RKO (cell line): ENCODE data around the gene MORN4.
"Not testable (repeated sequence)": the region's sequence is repeated elsewhere in the genome, so short reads cannot be mapped to it uniquely, and the experiment has no call there.

ENCODE experiments used
- DNase-seq: peaks from one replicate; pipeline ENCODE4 v3.0.0-alpha.2; 2016; ENCODE audit warnings: low spot score

MORN4 gene

DNA sequence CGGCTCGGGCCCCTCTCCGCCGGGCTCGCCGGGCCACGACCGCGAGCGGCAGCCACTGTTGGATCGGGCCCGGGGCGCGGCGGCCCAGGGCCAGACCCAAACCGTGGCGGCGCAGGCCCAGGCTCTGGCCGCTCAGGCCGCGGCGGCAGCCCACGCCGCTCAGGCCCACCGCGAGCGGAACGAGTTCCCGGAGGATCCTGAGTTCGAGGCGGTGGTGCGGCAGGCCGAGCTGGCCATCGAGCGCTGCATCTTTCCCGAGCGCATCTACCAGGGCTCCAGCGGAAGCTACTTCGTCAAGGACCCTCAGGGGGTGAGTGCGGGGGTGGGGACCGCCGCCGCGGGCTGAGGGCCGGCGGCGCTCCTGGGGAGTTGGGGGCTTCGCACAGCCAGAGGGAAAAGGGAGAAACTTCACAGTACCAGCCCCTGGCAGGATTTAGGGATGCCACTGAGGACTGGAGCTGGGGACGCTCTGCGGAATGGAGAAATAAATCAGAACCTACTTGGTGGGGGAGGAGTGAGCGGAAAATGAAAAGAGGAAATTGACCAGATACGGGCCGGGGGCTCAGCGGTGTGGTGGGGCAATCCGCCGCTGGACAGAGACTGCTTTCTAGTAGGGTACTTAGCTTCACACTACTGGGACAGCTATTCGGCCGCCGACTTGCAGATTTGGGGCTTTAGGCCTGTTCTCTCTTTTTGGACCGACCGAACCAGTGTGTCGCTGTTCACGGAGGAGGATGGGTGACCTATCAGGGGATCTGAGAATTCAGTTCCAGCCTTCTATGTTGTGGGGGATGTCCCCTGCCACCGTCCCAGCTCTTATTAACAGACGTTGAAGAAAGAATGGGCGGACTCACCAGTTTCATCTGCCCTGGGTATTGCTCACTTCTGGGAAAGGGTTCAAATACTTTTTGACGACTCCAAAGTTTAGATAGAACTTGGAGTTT is 7.8 kb upstream of the MORN4 start:
- peak; percentile 70 for DNase-seq

DNA sequence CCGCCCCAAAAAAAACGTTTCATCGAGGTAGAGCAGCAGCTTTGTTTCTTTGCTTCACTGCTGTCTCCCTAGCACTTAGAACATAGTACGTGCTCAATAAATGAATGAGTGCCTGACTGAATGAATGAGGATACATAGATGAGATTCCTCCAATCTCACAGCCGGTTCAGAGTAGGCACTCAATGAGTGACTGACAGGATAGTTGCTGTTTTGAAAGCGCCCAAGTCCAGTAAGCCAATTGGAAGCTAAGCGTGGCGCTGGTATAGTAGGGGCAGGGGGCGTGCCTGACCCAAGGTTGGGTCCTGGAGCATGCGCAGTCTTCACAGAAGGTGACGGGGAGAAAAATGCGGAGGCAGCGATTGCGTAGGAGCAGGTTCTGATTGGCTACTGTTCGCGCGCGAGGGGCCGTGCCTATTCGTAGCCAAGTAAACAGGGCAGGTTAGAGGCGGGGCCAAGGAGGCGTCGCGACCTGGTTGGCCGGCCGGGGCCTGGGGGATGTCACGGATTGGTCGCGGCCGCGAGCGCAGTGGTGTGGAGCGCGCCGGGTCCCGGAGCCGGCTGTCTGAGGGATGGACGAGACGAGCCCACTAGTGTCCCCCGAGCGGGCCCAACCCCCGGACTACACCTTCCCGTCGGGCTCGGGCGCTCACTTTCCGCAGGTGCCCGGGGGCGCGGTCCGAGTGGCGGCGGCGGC is 7.0 kb upstream of the MORN4 start, which contains the start of gene PI4K2A:
TSS of gene PI4K2A (plus strand) at position 498 of the 694 bp plus-strand sequence. CDS start at position 570, 72 bp downstream.
- peak; percentile 99 for DNase-seq

DNA sequence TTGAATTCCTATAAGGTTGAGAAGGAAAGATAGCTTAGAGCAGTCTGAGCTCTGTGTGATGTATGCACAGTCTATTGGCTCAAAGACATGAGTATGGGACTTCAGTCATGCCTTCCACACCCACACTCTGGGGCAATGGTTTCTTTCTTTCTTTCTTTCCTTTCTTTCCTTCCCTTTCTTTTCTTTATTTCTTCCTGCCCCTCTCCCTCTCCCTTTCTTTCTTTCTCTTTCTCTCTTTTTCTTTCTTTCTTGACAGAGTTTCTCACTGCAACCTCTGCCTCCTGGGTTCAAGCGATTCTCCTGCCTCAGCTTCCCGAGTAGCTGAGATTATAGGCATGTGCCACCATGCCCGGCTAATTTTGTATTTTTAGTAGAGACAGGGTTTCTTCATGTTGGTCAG is 5.8 kb upstream of the MORN4 start:
- DNase-seq, result not testable (repeated sequence)

DNA sequence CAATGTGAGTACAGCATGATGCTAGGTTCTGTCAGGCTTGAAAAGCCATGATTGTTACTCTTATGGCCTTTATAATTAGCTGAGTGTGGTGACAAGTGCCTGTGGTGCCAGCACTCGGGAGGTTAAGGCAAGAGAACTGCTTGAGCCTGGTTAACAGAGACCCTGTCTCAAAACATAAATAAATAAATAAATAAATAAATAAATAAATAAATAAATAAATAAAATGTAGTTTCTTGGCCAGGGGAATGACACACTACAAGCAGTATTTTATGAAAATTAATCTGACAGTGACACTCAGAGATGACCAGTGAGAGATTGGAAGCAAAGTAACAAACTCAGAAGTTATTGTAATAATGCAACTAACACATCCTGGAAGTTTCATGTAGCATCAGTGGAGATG is 2.3 kb upstream of the MORN4 start:
- no peak for DNase-seq

DNA sequence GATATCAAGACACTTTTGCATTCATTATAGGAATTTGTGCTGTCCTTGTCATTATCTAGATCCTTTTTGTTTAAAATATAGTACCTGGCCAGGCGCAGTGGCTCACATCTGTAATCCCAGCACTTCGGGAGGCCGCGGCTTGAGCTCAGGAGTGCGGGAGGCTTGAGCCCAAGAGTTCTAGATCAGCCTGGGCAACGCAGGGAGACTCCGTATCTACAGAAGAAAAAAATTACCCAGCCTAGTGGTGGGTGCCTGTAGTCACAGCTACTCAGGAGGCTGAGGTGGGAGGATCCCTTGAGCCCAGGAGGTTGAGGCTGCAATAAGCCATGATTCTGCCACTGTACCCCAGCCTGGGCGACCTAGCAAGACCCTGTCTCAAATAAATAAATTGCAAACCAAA is 621 bp upstream of the MORN4 start:
- DNase-seq, result peak; percentile 75

DNA sequence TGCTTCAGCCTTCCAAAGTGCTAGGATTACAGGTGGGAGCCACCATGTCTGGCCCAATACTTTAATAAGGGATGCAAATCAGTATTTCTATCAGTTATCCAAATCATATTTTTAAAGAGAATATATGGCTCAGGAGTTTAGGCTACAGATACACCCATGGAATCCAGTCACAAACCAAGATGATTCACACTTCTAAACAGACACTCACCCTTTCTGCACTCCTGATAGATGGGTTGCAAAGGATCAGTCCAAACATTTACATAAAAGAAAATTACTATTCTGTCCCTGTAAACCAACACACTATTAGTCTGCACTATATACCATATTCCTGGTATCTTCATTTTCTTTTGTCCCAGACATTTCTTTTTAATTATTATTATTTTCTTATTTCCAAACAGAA is 2.2 kb downstream of the MORN4 start:
- DNase-seq, result no peak

DNA sequence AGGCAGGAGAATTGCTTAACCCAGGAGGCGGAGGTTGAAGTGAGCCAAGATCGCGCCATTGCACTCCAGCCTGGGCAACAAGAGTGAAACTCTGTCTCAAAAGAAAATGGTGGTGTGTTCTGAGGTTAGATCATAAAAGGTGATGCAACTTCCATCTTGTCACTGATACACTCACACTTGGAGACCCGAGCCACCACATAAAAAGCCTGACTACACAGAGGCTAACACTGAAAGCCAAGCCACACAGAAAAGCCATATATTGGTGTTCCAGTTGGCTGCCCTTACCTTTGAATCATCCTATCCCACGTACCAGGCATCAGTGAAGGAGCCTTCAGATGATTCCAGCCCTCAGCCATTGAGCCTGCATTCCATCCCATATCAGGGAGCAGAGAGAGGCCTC is 4.0 kb downstream of the MORN4 start:
- DNase-seq, result no peak

DNA sequence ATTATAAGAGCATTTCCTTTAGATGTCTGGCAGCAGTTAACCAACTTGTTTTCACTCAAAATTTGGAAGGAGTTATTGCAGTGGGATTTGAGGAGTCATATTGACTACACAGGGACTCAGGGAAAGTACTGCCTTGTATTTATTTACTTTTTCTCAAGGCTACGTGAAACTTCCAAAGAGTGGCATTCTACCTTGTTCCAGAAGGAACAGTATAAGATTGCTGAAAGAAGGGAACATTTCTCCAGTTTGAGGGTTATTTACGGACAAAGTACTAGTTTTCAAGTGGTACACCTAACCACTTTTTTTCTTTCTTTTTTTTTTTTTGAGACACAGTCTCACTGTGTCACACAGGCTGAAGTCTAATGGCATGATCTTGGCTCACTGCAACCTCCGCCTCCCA is 5.1 kb downstream of the MORN4 start:
- DNase-seq, result no peak

DNA sequence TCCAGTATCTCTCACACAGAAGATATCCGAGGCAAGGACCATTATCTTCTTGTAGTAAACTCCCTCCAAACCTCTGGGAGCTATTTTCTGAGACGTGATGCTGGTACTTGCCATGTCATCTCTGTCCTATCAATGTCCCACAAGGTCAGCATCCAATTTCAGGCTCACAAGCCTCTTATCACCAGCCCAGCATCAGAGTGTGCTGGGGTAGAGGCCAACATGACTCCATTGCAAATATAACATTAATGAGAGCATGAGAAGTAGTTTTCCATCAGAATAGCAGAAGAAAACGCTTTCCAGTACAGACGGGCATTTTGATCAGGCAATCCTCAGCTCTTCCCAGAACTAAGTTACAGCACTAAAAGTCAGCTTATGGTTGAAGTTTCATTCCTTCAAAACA is 5.6 kb downstream of the MORN4 start:
- no peak for DNase-seq

DNA sequence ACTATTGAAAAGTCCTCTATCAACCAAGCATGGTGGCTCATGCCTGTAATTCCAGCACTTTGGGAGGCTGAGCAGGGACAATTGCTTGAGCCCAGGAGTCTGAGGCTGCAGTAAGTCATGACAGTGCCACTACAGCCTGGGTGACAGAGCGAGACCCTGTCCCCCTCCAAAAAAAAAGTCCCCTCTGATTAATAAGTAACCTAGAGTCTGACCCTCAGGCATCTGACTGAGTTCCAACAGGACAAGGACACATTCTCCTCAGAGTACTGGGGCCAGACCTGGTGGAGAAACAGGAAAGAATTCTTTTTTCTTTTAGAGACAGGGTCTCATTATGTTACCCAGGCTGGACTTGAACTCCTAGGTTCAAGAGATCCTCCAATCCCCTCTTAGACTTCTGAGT is 10.0 kb downstream of the MORN4 start:
- DNase-seq, result no peak

DNA sequence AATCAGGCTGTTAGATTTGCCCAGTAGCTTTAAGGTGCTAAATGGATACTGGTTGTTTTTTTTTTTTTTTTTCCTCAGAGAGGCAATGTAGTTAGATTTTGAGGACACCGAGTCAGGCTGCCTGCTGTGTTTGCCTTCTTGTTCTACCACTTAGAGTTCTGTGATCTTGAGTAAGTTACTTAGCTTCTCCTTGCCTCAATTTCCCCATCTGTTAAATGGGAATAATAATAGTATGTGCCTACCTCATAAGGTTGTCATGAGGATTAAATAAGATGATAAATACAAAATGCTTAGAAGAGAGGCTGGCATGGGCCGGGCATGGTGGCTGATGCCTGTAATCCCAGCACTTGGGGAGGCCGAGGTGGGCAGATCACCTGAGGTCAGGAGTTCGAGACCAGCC is 14.6 kb downstream of the MORN4 start:
- DNase-seq, result no peak

DNA sequence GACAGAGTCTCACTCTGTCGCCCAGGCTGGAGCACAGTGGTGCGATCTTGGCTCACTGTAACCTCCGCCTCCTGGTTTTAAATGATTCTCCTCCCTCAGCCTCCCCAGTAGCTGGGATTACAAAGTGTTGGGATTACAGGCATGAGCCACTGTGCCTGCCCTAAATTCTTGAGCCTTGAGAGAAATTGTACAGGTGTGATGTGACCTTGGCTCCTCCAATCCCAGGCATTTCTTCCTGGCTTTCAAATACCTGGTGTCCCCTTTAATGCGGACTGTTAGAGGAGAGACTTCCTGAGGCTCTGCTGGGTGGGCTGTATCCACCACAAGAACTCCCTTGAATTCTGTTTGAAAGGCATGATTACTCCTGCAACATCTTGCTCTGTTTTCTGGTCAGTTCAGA is 15.0 kb downstream of the MORN4 start:
- no peak for DNase-seq

DNA sequence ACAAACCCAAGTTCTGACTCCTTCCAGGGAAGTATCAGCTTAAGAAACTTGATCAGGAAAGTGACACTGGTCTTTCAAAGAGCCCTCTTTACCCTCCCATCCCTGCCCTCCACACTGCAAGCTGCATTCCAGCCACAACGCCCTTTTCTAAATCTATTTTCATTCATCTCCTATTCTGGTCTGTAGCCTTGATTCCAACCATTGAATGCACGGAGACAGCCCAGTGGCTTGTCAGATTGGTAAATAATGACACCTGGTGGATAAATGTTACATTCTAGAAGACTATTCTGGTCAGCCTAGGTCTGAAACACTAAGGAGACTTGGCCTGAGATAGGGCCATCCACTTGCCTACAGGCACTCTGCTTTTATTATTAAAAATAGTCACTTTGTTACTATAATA is 20.9 kb downstream of the MORN4 start:
- DNase-seq, result peak; percentile 55

DNA sequence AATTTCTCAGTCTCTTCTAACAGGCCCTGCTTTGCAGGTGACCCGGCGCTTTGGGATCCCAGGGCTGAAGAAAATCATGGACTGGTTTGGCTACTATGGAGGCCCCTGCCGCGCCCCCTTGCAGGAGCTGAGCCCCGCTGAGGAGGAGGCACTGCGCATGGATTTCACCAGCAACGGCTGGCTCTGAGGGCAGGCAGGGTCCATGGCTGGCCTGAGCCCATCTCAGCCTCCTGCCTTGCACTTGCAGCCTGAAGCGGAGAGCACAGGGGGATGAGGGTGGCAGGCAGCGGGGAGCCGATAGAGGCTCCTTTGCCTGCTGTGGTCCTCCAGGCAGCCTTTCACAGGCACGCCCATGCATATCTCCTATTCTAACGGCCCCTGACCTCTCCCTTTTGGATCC is 21.8 kb downstream of the MORN4 start:
- no peak for DNase-seq

DNA sequence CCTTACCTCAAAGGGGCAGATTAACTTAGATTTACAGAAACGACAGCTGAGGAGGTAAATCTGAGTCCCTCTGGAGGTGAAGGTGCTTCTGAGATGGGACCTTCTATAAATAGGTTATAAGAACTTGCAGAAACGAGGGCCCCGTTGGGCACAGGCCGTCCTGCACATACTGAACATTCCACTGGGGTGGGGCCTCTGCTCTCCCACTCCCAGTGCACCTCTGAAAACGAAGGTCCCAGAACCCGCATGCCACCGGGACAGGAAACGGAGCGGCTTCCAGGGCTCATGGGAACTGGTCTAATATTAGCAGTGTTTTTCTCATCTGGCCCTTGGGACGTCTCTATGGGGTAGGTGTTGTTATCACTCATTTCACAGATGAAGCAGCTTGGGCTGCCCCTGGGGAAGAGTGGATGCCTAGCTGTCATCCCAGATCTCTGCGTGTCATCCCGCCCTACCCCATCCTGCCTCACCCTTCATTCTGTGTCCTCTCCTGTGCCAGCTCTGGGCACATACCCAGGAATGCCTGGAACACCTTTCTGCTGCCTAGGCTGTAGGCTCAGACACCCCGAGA is 24.2 kb downstream of the MORN4 start:
- no peak for DNase-seq

DNA sequence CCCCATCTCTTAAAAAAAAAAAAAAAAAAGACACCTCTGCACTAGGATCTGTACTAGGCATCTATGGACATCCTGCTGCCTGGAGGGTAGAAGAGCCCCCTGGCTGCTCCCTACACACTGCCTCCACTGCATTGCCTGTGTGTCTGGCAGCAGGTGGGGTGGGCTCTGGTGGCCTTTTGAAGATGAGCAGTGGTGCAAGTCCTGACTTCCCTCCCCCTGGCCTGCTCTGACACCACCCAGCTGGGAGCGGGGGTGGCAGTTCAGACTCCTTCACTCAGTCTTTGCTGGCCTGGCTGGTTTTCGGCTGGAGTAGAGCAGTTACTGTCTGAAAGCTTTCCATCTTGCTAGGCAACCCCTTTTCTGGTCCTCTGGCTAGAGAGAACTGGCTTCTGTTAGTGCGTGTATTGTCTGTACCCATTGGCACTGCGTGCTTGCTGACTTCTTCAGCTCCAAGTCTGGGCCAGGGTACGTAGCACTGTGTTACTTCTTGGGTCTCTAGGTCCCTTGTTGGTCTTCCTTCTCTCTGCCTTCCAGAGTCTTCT is 26.1 kb downstream of the MORN4 start:
- DNase-seq, result no peak

DNA sequence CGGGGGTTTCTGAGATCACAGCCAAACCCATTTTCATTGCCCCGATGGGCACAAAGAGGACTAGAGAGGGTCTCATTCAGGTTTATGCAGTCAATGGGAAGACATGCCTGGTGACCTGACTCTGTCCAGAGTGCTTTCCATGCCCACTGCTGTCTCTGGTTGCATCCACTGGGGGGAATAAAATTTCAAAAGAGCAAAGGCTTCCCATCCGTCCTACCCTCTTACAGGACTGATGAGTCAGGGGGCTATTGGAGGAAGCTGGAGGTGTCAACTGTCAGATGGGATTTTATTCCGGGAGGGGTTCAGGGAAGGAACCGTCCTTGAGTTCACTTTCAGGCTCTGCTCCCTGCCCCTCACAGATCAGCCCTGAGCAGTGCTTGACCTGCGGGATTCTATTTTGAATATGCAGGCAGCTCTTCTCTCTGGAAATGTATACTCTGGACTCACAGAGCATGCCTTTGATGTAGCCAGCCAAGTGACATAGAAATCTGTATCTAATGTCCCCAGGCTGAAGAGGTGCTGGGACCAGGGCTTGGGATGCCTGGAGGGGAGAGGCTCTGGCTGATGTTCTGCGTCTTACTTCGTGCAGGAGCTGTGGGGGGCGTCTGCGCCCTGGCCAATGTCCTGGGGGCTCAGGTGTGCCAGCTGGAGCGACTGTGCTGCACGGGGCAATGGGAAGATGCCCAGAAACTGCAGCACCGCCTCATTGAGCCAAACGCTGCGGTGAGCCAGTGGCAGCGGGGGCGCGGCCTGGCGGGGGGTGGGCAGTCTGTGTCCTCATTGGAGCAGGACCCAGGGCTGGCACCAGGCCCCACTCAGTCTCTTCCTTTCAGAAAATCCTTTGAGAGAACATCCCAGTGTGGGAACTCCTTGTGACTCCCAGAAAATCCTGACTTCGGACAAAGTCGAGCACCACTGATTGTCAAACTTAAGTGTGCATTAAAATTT is 31.8 kb downstream of the MORN4 start:
- no peak for DNase-seq

DNA sequence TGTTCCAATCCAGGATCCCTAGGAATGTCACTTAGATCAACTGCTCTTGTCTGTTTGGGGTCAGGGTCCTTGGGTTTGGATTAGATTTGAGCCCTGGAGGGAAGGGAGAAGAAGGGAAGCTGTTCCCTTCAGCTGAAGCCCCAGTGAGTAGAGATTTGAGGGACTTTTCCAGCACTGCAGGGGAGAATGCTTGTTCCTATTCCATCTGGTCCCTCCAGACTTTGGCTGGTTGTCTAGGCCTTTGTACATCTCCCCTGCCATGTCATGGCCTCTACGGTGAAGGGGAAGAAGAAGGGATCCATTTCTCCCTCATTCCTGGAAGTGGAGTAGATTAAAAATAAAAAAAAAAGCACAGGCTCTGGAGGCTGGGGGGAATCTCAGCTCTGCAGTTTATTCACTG is 32.7 kb downstream of the MORN4 start:
- DNase-seq, result no peak

DNA sequence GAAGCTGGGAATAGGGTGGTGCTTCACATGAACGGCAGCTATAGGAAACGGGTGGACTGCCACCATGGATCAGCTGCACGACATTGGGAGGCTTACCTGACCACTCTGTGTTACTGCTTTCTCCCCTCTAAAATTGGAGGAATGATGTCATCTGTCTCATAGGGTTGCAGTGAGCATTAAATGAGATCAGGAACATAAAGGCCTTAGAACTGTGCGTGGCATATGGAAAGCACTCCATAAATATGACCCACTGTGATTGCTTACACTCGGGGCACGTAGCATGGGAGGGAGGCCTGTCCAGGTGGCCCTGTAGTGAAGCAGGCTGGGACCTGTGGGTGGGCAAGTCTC is 34.1 kb downstream of the MORN4 start:
- no peak for DNase-seq

DNA sequence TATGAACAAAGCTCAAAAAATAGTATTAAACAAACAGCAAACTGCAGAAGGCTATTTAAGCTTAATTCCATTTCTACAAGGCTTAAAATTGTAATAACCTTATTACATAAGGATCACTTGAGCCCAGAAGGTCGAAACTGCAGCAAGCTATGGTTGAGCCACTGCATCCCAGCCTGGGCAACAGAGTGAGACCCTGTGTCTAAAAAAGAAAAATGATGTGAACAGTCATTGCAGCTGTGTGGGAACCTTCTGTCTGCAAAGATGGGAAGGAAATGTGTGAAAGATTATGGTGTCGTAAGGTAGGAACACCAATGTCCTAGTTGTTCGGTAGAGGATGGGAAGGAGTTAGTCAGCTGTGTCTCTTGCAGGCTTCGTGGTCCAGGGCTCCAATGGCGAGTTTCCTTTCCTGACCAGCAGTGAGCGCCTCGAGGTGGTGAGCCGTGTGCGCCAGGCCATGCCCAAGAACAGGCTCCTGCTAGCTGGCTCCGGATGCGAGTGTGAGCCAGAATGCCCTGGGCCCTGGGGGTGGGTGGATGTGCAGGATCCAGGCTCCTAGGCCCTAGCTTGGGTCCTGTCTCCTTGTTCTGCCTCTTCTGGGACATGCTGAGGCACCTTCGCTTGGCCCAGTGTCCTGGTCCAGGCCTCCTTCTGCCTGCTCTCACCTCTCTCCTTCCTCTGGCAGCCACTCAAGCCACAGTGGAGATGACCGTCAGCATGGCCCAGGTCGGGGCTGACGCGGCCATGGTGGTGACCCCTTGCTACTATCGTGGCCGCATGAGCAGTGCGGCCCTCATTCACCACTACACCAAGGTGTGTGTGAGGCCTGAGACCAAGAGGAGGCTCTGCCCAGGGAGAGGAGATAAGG is 34.7 kb downstream of the MORN4 start:
- no peak for DNase-seq

DNA sequence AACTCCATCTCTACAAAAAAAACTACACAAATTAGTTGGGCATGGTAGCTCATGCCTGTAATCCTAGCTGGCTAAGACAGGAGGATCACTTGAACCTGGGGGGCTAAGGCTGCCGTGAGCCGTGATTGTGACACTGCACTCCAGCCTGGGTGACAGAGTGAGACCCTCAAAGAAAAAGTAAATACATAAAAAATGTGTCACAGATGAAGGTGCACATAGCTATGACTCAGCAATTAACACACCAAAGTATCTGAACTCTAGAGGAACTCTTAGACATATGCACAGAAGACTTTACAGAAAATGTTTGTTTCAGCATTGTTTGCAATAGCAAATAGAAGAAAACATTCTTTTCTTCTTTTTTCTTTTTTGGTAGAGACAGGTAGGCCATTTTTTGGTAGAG is 35.5 kb downstream of the MORN4 start:
- no peak for DNase-seq
